WTC11 (cell line): Measurements from ENCODE around the gene TRPM7. TPM values are rescaled to one million over a fixed set of nuclear protein-coding genes. Genes with fewer than 3 reads are reported as not detected.

Source experiments
- ATAC-seq: fragments of 200-7000 bp; cut with Tn5 transposase; 2 replicates; pipeline ENCODE4 v1.10.0; 2021; ENCODE audit warnings: mild to moderate bottlenecking, moderate library complexity
- CTCF ChIA-PET: fragments of 300-600 bp; sonication (Branson Sonifier 250); formaldehyde crosslinking; loops from one replicate; lab custom pipeline; 2021; ENCODE audit warnings: antibody characterized with exemption; lab: Charles Lee
- POLR2A ChIA-PET: fragments of 350-600 bp; sonication (Branson Sonifier 250); formaldehyde crosslinking; loops from one replicate; lab custom pipeline; 2021; ENCODE audit warnings: antibody characterized with exemption; lab: Charles Lee
- DNase-seq: peaks from one replicate; pipeline ENCODE4 v3.0.0; 2021; ENCODE audit warnings: low spot score
- H3K27ac Mint-ChIP-seq: 2 replicates; pipeline ENCODE4 v1.8.0; 2021; ENCODE audit warnings: mixed read lengths
- H3K27me3 Mint-ChIP-seq: 2 replicates; pipeline ENCODE4 v1.8.0; 2021; ENCODE audit warnings: low read depth, mild to moderate bottlenecking, moderate library complexity, mixed read lengths
- H3K36me3 Mint-ChIP-seq: 2 replicates; pipeline ENCODE4 v1.8.0; 2021; ENCODE audit warnings: mixed read lengths
- H3K4me1 Mint-ChIP-seq: 2 replicates; pipeline ENCODE4 v1.8.0; 2022; ENCODE audit warnings: mixed read lengths
- H3K4me3 Mint-ChIP-seq: 2 replicates; pipeline ENCODE4 v1.8.0; 2021; ENCODE audit warnings: mild to moderate bottlenecking, moderate library complexity, mixed read lengths
- H3K9me3 Mint-ChIP-seq: 2 replicates; pipeline ENCODE4 v1.8.0; 2021; ENCODE audit warnings: mixed read lengths
- AFF4 ChIP-seq: sonication (generic); formaldehyde crosslinking; IDR thresholded peaks from 2 replicates; pipeline ENCODE4 v1.8.1; 2023; ENCODE audit warnings: mild to moderate bottlenecking, missing genetic modification reagents, borderline replicate concordance
- ATF3 ChIP-seq: sonication (generic); formaldehyde crosslinking; conservative IDR thresholded peaks from 2 replicates; pipeline ENCODE4 v1.8.1; 2022; ENCODE audit warnings: mild to moderate bottlenecking, missing genetic modification reagents
- CDX4 ChIP-seq: fragments of 250-450 bp; sonication (Bioruptor Pico); IDR thresholded peaks from 2 replicates; pipeline ENCODE4 v1.9.0; 2021; ENCODE audit warnings: moderate library complexity, mild to moderate bottlenecking, inconsistent platforms, borderline replicate concordance
- CREM ChIP-seq: sonication (generic); formaldehyde crosslinking; IDR thresholded peaks from 2 replicates; pipeline ENCODE4 v1.8.1; 2022; ENCODE audit warnings: mild to moderate bottlenecking, missing genetic modification reagents, moderate library complexity
- ELF4 ChIP-seq: sonication (generic); formaldehyde crosslinking; IDR thresholded peaks from 2 replicates; pipeline ENCODE4 v1.8.1; 2022; ENCODE audit warnings: low read depth, mild to moderate bottlenecking, moderate library complexity, missing genetic modification reagents
- GABPB1 ChIP-seq: sonication (generic); formaldehyde crosslinking; IDR thresholded peaks from 2 replicates; pipeline ENCODE4 v1.8.1; 2023; ENCODE audit warnings: mild to moderate bottlenecking, missing genetic modification reagents
- HMGA2 ChIP-seq: fragments of 250-450 bp; sonication (Bioruptor Pico); IDR thresholded peaks from 2 replicates; pipeline ENCODE4 v1.4.0; 2021; ENCODE audit warnings: mild to moderate bottlenecking, moderate library complexity
- JAZF1 ChIP-seq: fragments of 250-450 bp; sonication (Bioruptor Pico); IDR thresholded peaks from 2 replicates; pipeline ENCODE4 v1.9.0; 2021; ENCODE audit warnings: moderate library complexity, mild to moderate bottlenecking, inconsistent platforms
- JUN ChIP-seq: sonication (generic); formaldehyde crosslinking; IDR thresholded peaks from 2 replicates; pipeline ENCODE4 v1.8.0; 2023; ENCODE audit warnings: mild to moderate bottlenecking, missing genetic modification reagents
- MLX ChIP-seq: sonication (generic); formaldehyde crosslinking; IDR thresholded peaks from 2 replicates; pipeline ENCODE4 v1.8.1; 2023; ENCODE audit warnings: mild to moderate bottlenecking, missing genetic modification reagents, moderate library complexity
- NFYB ChIP-seq: sonication (generic); formaldehyde crosslinking; conservative IDR thresholded peaks from 2 replicates; pipeline ENCODE4 v1.8.0; 2022; ENCODE audit warnings: low read depth, missing genetic modification reagents
- OVOL2 ChIP-seq: fragments of 250-450 bp; sonication (Bioruptor Pico); IDR thresholded peaks from 2 replicates; pipeline ENCODE4 v1.9.0; 2021; ENCODE audit warnings: mild to moderate bottlenecking, borderline replicate concordance
- RORB ChIP-seq: fragments of 250-450 bp; sonication (Bioruptor Pico); IDR thresholded peaks from 2 replicates; pipeline ENCODE4 v1.9.0; 2021; ENCODE audit warnings: mild to moderate bottlenecking
- SMAD3 ChIP-seq: sonication (generic); formaldehyde crosslinking; IDR thresholded peaks from 2 replicates; pipeline ENCODE4 v1.8.0; 2022; ENCODE audit warnings: missing genetic modification reagents, mild to moderate bottlenecking, borderline replicate concordance
- SP1 ChIP-seq: sonication (generic); formaldehyde crosslinking; conservative IDR thresholded peaks from 2 replicates; pipeline ENCODE4 v1.8.1; 2022; ENCODE audit warnings: missing genetic modification reagents
- TCF7 ChIP-seq: sonication (generic); formaldehyde crosslinking; IDR thresholded peaks from 2 replicates; pipeline ENCODE4 v1.8.0; 2022; ENCODE audit warnings: mild to moderate bottlenecking, low read depth, missing genetic modification reagents, moderate library complexity
- TEAD1 ChIP-seq: sonication (generic); formaldehyde crosslinking; IDR thresholded peaks from 2 replicates; pipeline ENCODE4 v1.8.0; 2022; ENCODE audit warnings: mild to moderate bottlenecking, missing genetic modification reagents
- TP53 ChIP-seq: sonication (generic); formaldehyde crosslinking; IDR thresholded peaks from 2 replicates; pipeline ENCODE4 v1.8.1; 2023; ENCODE audit warnings: mild to moderate bottlenecking, missing genetic modification reagents
- ZNF121 ChIP-seq: sonication (generic); formaldehyde crosslinking; IDR thresholded peaks from 2 replicates; pipeline ENCODE4 v1.8.0; 2023; ENCODE audit warnings: missing genetic modification reagents
- ZNF232 ChIP-seq: sonication (generic); formaldehyde crosslinking; IDR thresholded peaks from 2 replicates; pipeline ENCODE4 v1.8.0; 2022; ENCODE audit warnings: mild to moderate bottlenecking, missing genetic modification reagents
- ZNF317 ChIP-seq: sonication (generic); formaldehyde crosslinking; IDR thresholded peaks from 2 replicates; pipeline ENCODE4 v1.8.1; 2023; ENCODE audit warnings: low read depth, mild to moderate bottlenecking, moderate library complexity, missing genetic modification reagents, borderline replicate concordance
- ZNF416 ChIP-seq: fragments of 250-450 bp; sonication (Bioruptor Pico); IDR thresholded peaks from 2 replicates; pipeline ENCODE4 v1.9.0; 2021; ENCODE audit warnings: mild to moderate bottlenecking, inconsistent platforms
- ZNF423 ChIP-seq: fragments of 250-450 bp; sonication (Bioruptor Pico); IDR thresholded peaks from 2 replicates; pipeline ENCODE4 v2.1.2; 2022; ENCODE audit warnings: mild to moderate bottlenecking, moderate library complexity
- ZNF425 ChIP-seq: fragments of 250-450 bp; sonication (Bioruptor Pico); conservative IDR thresholded peaks from 2 replicates; pipeline ENCODE4 v1.9.0; 2021; ENCODE audit warnings: mild to moderate bottlenecking
- ZSCAN18 ChIP-seq: fragments of 250-450 bp; sonication (Bioruptor Pico); IDR thresholded peaks from 2 replicates; pipeline ENCODE4 v2.1.2; 2022; ENCODE audit warnings: mild to moderate bottlenecking, moderate library complexity
- total RNA-seq: library from RNA; stranded (reverse); gene quantifications from 3 replicates; pipeline ENCODE4 v1.2.3, GENCODE V29; 2021

TRPM7 gene
- total RNA-seq, 1 experiment from 2014 or later, result 24.0 TPM

GRCh38 chr15:50655555-50655954, 31.0 kb downstream of the TRPM7 start:
- Mint-ChIP-seq H3K27ac (no peak overlapping the region), H3K36me3 (peaks cover 68% of the 10 kb centered on the region), H3K4me1 (peaks cover 7% of the 10 kb centered on the region), H3K4me3 (no peak overlapping the region), H3K9me3 (no peaks in the 10 kb centered on the region), H3K27me3 (no peaks in the 10 kb centered on the region)
- no peak for TF ChIP-seq AFF4 (CRISPR knock-in tag)
- no peak for TF ChIP-seq ZNF232 (CRISPR knock-in tag)
- no peak for TF ChIP-seq CDX4
- no peak for TF ChIP-seq HMGA2
- TF ChIP-seq TEAD1 (CRISPR knock-in tag), result no peak
- no peak for TF ChIP-seq ZSCAN18 (CRISPR knock-in tag)
- no peak for TF ChIP-seq SMAD3 (CRISPR knock-in tag)
- no peak for TF ChIP-seq JAZF1 (CRISPR knock-in tag)
- no peak for TF ChIP-seq ZNF423 (CRISPR knock-in tag)
- TF ChIP-seq ZNF317, result no peak
- TF ChIP-seq RORB (CRISPR knock-in tag), result no peak
- TF ChIP-seq ZNF416, result no peak
- TF ChIP-seq MLX (CRISPR knock-in tag), result no peak
- TF ChIP-seq ZNF121, result no peak
- TF ChIP-seq NFYB (CRISPR knock-in tag), result no peak
- TF ChIP-seq ATF3, result no peak
- DNase-seq (no peak), ATAC-seq (no peak)
- CTCF ChIA-PET, result no interaction called here
- POLR2A ChIA-PET, result no interaction called here

- H3K36me3 Mint-ChIP-seq, result peaks cover 62% of the 10 kb centered on the region
- no peak for DNase-seq
- TF ChIP-seq ZNF317, result no peak
- TF ChIP-seq, all 79 proteins: peak for 0
- H3K4me3 Mint-ChIP-seq, result no peak overlapping the region
- peak overlapping the region; percentile 22; the same call in 1 of the 2 replicates for H3K27ac Mint-ChIP-seq
- ChIA-PET POLR2A (no interaction called here), CTCF (no interaction called here)
- H3K4me1 Mint-ChIP-seq, result peaks cover 7% of the 10 kb centered on the region
- H3K9me3 Mint-ChIP-seq, result no peaks in the 10 kb centered on the region
- no peaks in the 10 kb centered on the region for H3K27me3 Mint-ChIP-seq
- ATAC-seq, result no peak
These were observed 33.3 kb downstream of the TRPM7 start for GRCh38 chr15:50653156-50653743.

GRCh38 chr15:50652671-50653070, 33.9 kb downstream of the TRPM7 start:
- no peaks in the 10 kb centered on the region for H3K9me3 Mint-ChIP-seq
- ATAC-seq (peak; percentile 44; the same call in 1 of the 2 replicates), DNase-seq (no peak)
- peaks cover 7% of the 10 kb centered on the region for H3K4me1 Mint-ChIP-seq
- H3K4me3 Mint-ChIP-seq, result no peak overlapping the region
- peaks cover 60% of the 10 kb centered on the region for H3K36me3 Mint-ChIP-seq
- peak overlapping the region; percentile 22 for H3K27ac Mint-ChIP-seq
- ChIA-PET CTCF (interaction anchor here (0.7 kb wide), 1 partner anchor 480 kb away, joined by 4 read pairs; no protein-coding TSS in a partner anchor), POLR2A (no interaction called here)
- no peaks in the 10 kb centered on the region for H3K27me3 Mint-ChIP-seq
- TF ChIP-seq ZNF425 (no peak), TP53 (no peak), GABPB1 (CRISPR knock-in tag) (no peak), JUN (no peak), SP1 (CRISPR knock-in tag) (no peak), HMGA2 (no peak), CREM (no peak), ZNF423 (CRISPR knock-in tag) (no peak), ELF4 (CRISPR knock-in tag) (no peak), OVOL2 (CRISPR knock-in tag) (no peak), TCF7 (no peak)
